DLD1 (cell line): ENCODE data around the gene CACNA2D4.

Source experiments
- in situ Hi-C: cut with HindIII; loops from 2 replicates; pipeline ENCODE4 v1.10.0; 2017; ENCODE audit warnings: low sequenced_read_pairs

Gene CACNA2D4

DNA sequence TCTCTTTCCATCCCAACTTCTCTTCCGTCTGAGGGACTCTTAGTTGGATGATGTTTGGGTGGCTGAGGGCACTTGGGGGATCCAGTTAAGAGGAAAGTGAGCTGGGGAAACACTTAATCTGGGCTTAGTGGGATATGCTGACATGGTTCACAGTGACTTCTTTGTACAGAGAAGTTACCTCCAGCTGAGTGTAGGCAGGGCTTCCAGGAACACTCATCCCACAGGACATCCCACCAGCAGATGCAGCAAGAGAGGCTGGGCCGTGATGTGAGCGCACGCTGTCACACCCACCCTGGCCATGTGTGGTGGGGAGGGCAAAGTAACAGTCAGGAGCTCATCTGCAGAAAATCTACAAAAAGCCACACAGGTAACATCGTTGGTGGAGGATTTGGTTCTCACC, 832 bp upstream of the CACNA2D4 start:
- in situ Hi-C loops, result loop anchor here (5.0 kb wide), 1 partner anchor 37 kb away; no protein-coding TSS in a partner anchor

DNA sequence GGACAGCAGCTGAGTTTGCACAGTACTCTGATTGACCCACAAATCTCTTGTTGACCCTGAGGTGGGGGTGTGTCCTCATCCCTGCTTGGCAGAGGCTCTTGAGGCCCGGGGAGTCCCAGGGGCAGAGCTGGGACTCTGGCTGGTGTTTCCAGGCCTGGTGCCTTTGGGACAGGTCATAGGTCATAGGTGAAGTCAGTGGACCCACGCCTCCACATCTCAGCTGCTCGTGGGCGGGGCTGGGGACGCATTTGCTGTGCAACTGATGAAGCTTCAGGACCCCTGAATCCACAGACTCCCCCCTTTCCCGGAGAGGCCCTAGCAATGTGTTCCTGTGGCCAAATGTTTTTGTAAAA, 408 bp upstream of the CACNA2D4 start:
- in situ Hi-C loops, result loop anchor here (5.0 kb wide), 1 partner anchor 37 kb away; no protein-coding TSS in a partner anchor

DNA sequence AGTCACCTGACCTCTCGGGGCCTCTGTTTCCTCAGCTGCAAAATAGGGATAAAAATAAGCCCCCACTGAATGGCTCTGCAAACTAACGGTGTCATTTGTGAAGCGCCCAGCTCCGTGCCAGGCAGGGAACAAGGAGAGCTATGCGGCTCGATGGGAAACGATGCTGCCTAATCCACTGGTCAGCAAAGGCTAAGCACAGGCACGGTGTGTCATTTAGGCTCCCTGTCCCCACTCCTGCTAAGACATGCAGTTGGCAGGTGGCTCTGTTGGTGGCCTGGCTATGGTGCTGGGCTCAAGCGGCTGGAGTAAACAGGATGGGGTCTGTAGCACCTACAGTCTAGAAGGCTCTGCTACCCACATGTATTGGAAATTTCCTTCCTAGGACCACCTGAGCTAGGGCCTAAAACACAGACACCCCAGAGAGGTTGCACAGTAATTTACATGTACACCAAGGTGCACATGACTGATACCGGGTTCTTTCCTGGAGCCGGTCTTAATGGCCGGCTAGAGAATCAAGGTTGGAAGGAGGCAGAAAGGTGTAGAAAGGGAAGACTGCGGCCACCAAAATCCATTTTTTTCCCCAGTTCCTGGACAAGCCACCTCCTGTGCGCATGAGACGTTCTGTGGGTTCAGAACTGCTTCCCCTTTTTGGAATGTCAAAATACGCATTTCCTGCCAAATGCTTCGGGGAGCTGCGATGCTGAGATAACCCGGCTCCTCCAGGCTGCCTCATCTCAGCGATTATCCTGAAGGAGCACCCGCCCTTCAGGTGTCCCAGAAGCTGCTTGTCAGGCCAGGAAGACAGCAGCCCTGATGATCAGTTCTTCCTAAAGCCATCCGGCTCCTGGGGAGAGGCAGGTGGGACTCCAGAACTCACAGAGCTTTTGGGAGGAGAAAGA, 1.0 kb downstream of the CACNA2D4 start:
- in situ Hi-C loops, result loop anchor here (5.0 kb wide), 1 partner anchor 35 kb away; no protein-coding TSS in a partner anchor

DNA sequence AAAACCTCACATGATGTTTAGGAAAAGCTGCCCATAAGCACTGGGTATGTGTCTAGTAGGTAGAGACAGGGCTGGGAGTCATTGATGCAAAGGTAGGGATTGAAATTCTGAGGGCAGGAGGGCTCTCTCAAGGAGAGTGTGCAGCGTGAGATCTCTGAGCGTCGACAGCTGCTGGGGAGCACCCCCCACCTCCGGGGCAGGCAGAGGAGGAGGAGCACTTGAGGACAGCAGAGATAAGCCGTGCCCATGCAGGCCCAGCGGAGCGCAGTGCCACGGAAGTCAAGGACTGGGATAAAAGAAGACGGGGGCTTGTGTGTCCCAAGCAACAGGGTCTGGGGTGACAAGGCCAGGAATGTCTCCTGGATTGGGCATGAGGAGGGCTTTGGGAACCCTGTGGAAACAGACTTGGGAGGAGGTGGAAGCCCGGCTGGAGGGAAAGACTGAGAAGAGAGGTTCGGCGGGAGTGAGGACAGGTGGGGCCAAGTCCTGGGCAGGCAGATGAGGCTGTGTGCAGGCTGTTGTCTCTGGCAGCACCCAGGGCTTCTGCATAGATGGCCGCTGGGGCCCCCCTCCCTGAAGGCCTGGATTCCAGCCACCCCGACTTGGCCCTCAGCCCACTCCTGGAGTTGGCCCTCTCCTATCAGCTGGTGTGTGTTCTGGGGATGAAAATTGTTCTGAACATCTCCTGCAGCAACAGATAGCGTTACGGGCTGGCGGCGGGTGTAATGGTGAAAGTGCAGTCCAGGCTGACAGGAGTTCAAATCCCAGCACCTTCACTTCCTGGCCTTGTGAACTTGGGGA, 1.9 kb downstream of the CACNA2D4 start:
- in situ Hi-C loops, result loop anchor here (5.0 kb wide), 1 partner anchor 34 kb away; no protein-coding TSS in a partner anchor

DNA sequence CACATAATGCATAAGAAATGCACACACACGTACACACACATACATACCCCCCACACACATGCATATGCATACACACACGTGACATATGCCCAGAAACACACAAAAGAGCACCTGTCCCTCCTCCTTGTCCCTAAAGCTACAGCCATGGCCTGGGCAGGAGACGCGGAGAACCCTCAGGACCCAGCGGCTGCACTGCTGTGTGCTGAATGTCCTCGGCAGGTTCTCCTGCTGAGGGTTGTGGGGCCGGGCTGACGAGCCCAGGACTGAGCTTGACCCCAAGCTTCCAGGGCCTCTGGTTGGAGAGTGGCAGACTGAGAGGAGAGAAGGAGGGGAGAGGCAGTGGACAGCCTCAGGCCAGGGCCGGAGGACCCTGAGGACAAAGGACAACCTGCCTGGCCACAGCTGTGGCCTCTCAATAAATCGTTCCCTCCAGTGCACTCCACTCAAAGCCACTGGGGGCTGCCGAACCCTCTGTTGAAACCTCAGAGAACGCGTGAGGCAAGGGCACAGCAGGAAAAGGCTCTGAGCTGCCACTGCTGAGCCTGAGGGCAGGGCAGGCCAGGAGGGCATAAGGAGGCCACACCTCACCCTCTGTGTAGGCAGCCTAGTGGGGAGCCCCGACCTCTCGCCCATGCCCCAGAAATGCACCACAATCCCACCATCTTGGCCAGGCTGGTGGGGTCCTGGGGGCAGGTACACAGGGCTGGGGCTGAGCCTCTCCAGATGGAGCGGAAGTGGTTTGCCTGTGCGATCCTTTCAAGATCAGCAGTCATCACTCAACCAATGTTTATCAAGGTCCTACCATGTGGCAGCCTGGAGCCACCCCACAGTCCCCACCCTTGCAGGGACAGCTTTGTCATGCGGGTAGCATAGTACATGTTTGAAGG, 3.1 kb downstream of the CACNA2D4 start:
- in situ Hi-C loops, result loop anchor here (5.0 kb wide), 1 partner anchor 33 kb away; no protein-coding TSS in a partner anchor

DNA sequence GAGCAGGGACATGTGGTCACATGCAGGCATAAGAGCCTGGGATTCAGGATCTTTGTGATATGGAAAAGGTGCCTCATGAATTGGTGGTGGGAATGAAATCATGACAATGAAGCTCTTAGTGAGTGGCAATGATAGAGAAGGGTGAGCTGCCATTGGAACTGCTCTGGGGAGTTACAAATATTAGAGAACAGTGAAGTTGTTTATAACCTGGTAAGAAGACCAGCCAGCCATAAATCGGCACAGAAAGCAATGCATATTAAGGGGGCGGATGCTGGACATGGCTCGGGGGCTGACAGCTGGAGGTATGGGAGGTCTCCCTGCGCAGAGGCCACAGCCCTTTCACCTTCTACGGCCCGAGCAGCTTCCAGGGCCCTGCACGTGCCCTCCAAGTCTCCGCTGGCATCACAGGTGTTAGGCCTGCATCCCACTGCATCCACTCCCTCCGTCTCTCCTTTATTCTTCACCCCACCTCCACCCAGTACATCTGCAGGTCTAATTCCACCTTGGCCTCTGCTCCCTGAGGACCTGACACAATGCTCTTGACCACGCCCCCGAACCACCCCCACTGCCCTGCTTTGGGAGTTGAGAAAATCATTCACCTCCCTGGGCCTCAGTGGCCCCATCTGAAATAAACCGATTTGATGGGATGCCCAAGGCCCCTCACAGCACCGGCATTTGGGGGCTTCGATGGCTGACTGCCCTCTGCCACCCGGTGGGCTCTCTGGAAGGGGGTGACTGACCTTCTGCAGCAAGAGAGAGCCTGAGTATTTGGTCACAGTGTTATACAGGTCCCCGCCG, 4.1 kb downstream of the CACNA2D4 start:
- in situ Hi-C loops, result no loop called here

DNA sequence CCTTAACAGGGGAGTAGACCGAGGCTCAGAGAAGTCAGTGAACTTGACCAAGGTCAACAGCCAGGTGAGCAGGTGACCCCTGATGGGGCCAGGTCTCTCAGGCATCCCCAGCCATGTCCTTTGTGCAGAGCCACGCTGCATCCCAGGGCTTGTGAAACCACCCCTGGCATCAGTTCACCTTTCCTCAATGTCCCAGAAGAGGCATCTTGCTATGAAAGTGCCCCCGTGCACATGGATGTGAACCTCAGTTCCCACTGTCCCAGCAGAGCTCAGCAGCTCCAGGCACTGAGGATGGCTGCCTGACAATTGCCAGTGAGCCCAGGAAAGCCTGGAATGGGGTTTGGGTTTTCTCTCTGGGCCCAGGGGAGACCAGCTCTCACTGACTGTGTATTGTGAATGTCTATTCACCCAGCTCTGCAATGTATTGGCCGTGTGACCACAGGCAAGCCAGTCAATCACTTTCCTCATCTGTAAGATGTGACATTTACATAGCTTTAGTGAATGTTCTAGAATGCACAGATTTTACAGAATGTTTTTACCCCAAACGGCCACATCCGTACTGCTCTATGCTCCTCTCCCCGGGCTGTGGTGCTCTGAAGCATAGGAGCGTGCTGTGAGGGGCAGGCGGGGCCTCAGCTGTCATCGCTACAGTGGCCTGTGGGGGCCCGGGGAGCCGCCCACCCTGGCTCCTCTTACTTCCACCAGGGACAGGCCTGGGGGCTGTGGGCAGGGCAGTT, 4.9 kb downstream of the CACNA2D4 start:
- in situ Hi-C loops, result no loop called here

DNA sequence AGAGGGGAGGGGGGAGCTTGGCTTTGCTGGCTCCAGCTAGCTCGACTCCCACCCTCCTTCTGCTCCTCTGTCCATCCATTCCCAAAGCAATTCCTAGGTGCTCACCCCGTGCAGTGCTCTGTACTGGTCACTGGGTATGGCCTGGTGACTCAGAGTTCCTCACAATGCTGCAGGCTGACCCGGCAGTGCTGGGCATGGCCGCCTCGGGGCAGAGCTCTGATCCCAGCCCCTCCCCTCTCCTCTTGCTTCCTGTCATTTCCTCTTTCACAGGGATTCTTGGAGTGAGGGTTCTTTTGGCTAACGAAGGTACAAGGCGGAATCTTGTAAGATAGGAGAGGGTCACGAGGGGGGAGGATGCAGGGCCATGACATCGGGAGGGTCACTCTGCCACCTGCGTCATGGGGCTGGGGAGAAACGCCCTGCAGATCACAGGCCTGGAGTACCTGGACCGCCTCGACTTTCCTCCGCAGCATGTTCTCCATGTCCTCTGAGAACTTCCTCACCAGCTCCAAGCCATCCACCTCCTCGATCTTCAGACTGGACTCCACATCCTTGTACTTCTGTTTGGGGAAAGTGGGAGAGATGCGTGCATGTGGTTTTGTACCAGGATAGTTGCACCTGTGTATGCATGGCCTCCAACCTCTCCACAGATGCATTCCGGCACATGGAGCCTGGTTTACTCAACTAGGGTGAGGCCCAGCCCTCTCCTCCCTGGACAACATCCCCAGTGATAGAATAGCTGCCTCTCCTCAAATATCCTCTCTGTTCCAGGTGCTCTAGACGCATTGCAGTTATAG, 5.7 kb downstream of the CACNA2D4 start:
- in situ Hi-C loops, result no loop called here

DNA sequence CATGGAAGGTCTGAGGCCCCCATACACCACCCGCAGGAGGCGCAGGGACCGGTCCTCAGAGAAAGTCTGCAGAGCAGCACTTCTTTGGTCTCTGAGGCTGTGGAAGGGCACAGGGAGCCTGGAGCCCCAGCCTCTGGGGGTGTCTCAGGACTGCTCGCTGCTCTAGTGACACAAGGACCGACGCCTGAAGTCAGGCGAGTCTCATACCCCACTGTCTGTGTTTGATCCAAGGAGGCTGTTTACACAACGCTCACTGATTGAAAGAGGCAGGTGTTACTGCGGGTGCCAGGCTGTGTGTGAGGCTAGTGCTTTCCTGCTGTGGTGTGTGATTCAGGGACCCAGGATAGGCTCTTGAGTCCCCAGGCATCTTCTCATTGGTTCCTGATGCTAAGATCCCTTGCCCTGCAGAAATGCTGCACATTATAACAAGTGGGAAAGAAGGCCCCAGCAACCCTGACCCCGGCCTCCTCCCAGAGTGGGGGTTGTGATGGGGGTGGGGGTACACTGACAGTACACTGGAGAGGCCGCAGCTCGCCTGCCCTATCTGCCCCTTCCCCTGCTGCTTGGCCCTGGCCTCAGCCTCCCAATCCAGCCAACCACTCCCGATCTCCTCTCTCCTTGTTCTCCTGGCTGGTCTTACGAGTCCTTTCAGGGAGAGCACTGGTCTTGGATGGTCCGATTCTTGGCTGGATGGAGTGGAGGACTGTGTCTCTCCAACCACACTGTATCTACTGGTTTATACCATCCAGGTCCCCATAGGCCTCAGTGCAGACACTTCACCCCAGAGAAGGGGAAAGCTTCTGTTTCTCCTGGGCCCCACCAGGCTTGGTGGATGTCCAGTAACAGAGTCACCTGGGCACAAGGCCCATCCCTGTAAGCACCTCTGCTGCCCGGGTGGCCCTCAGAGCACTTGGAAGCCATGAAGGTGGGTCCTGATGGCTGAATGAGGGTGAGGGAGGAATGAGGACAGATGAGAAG, 6.6 kb downstream of the CACNA2D4 start:
- in situ Hi-C loops, result no loop called here

DNA sequence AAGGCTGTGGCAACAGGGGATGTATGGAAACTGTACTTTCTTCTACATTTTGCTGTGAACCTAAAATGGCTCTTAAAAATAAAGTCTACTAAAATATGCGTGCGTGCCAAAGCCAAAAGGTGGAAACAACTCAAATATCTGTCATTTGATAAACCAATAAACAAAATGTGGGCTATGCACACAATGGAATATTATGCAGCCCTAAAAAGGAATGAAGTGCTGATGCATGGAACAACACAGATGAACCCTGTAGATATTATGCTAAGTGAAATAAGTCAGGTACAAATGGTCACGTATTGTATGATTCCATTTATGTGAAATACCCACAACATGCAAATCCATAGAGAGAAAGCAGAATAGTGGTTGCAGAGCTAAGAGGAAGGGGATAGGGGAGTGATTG, 8.0 kb downstream of the CACNA2D4 start:
- in situ Hi-C loops, result no loop called here

DNA sequence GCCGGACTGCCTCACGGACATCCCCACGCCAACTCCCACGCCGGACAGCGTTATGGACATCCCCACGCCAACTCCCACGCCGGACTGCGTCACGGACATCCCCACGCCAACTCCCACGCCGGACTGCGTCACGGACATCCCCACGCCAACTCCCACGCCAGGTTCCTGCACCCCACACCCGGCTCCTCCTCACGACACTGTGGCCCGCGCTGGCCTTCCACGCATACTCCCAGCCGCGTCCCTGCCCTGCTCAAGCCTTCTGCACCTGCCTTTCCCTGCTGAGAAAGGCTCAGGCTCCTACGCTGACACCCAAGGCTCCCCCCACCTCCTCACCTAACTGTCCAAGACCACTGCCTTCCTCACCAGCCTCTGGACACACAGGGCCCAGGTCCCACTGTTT, 9.7 kb downstream of the CACNA2D4 start:
- in situ Hi-C loops, result no loop called here

DNA sequence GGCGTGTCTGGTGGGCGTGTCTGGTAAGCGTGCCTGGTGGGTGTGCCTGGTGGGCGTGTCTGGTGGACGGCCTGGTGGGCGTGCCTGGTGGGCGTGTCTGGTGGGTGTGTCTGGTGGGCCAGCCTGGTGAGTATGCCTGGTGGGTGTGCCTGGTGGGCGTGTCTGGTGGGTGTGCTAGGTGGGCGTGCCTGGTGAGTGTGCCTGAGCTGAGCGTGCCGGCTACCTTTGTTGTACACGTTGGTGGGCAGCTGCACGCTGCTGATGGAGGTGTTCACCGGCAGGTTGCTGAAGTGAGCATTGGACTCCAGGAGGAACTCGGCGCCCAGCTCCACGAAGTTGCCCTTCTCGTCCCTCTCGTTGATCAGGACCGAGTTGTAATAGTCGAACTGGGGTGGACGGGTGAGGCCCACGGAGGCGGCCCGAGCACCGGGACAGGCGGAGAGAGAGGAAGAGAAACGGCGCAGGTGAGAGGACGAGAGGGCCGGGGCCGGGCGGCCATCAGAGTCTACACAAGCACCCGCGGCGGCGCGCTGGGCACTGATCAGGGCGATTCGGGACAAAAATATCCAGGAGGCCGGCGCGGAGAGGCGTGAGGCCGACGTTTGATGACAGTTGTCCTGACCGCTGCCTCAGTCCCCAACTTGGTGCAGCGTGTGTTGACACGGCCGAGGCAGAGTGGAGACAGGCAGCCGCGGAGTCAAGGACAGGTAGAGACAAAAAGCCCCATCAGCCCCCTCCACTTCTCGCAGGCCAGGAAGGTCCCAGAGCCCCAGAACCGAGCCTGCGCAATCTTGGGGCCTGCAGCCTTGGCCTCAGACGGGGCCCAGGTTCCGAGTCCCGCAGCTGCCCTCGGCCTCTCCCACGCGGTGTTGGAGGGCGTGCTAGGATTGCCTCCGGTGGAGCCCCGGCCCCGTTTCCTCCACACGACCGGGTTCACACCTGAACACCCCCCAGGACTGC, 10.5 kb downstream of the CACNA2D4 start:
- in situ Hi-C loops, result no loop called here

DNA sequence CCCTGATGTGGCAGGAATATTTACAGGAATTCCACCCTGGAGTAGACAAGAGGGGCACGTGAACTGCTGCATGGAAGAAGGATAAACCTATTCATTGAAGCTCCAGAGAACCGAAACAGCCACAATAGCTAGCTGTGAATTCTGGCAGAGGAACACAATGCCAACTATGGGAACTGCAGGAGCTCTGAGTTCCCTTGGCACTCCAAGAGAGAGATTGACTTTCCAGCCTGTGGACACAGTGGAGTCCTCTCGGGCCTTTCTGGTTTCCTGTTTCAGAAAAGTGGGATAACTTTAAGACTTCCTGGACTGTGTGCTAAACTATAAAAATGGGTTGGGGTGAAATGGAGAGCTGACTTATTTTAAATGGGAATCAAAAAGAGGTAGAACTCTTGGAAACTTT, 11.9 kb downstream of the CACNA2D4 start:
- in situ Hi-C loops, result no loop called here

DNA sequence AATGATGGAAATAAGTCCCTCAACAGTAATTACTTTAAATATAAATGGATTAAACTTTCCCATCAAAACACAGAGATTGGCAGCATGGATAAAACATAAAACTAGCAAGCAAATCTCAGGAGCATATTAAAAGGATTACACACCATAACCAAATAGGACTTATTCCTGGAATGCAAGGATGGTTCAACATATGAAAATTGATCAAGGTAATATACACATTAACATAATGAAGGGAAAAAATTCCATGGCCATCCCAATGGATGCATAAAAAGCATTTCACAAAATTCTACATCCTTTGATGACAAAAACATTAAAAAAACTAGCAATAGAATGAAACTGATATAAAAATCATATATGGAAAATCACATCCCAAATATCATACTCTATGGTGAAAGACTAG, 13.6 kb downstream of the CACNA2D4 start:
- in situ Hi-C loops, result no loop called here

DNA sequence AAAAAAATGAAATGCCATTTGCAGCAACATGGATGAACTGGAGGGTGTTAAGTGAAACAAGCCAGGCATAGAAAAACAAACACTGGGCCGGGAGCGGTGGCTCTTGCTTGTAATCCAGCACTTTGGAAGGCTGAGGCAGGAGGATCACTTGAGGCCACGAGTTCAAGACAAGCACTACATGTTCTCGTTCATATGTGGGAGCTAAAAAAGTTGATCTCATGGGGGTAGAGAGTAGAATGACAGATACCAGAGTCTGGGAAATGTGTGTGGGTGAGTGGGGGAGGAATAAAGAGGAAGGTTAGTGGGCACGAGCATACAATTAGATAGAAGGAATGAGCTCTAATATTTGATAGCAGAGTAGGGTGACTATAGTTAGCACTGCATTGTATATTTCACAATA, 21.5 kb downstream of the CACNA2D4 start:
- in situ Hi-C loops, result no loop called here

DNA sequence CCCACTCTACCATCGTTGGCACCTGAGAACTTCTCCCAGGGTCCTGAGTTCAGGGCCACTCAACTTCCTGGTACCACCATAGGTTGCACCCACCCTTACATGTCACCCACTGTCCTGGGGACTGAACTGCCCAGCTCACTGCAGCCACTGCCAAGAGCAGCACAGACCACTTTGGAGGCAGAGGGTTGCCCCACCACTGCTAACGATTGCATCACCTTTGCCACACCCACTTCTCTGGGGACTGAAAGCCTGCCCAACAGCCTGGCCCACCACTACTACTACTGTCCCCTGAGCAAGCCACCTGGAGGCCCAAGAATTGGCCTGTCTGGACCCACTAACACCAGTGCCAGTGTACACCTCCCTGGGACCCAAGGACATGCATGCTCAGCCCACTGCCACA, 27.6 kb downstream of the CACNA2D4 start:
- in situ Hi-C loops, result no loop called here
